GM23248 (cell line): Measurements from ENCODE around the gene AP1B1. TPM values are rescaled to one million over a fixed set of nuclear protein-coding genes. Genes with fewer than 3 reads are reported as not detected.
"Not testable (repeated sequence)": the region's sequence is repeated elsewhere in the genome, so short reads cannot be mapped to it uniquely, and the experiment has no call there.

Experiments
- DNase-seq: peaks from one replicate; pipeline ENCODE4 v3.0.0-alpha.2; 2015
- H2AFZ ChIP-seq: fragments of 200-600 bp; sonication (generic); 2 replicates; pipeline ENCODE4 v1.6.1; 2016; ENCODE audit warnings: antibody characterized with exemption
- H3F3A ChIP-seq: fragments of 200-600 bp; sonication (generic); 2 replicates; pipeline ENCODE4 v1.6.1; 2016; ENCODE audit warnings: mild to moderate bottlenecking, antibody characterized with exemption, mixed run types; ENCODE audit not compliant: insufficient read depth
- H3K27ac ChIP-seq: fragments of 200-600 bp; sonication (generic); 2 replicates; pipeline ENCODE4 v1.5.1; 2016; ENCODE audit warnings: mild to moderate bottlenecking
- H3K27me3 ChIP-seq: fragments of 200-600 bp; sonication (generic); replicated peaks from 2 replicates; pipeline ENCODE4 v1.6.1; 2016; ENCODE audit warnings: mild to moderate bottlenecking; ENCODE audit not compliant: insufficient read depth
- H3K36me3 ChIP-seq: fragments of 200-600 bp; sonication (generic); 2 replicates; pipeline ENCODE4 v1.6.1; 2016; ENCODE audit warnings: low read depth, mild to moderate bottlenecking
- H3K4me1 ChIP-seq: fragments of 200-600 bp; sonication (generic); 2 replicates; pipeline ENCODE4 v1.6.1; 2016; ENCODE audit warnings: mild to moderate bottlenecking; ENCODE audit not compliant: insufficient read depth
- H3K4me2 ChIP-seq: fragments of 200-600 bp; sonication (generic); one replicate; pipeline ENCODE4 v1.6.1; 2016; ENCODE audit warnings: mild to moderate bottlenecking; ENCODE audit not compliant: unreplicated experiment
- H3K4me3 ChIP-seq: fragments of 200-600 bp; sonication (generic); 2 replicates; pipeline ENCODE4 v1.5.1; 2016; ENCODE audit warnings: mild to moderate bottlenecking
- H3K79me2 ChIP-seq: fragments of 200-600 bp; sonication (generic); 2 replicates; pipeline ENCODE4 v1.6.1; 2016; ENCODE audit warnings: mild to moderate bottlenecking; ENCODE audit not compliant: insufficient read depth
- H3K9ac ChIP-seq: fragments of 200-600 bp; sonication (generic); 2 replicates; pipeline ENCODE4 v1.6.1; 2016; ENCODE audit warnings: mild to moderate bottlenecking
- H3K9me2 ChIP-seq: fragments of 200-600 bp; sonication (generic); 2 replicates; pipeline ENCODE4 v1.6.1; 2016; ENCODE audit warnings: mixed run types, mild to moderate bottlenecking, moderate library complexity; ENCODE audit not compliant: insufficient read depth
- H3K9me3 ChIP-seq: fragments of 200-600 bp; sonication (generic); one replicate; pipeline ENCODE4 v1.6.1; 2017; ENCODE audit warnings: low read depth
- H4K20me1 ChIP-seq: fragments of 200-600 bp; sonication (generic); 2 replicates; pipeline ENCODE4 v1.6.0; 2016; ENCODE audit not compliant: insufficient read depth
- EZH2 ChIP-seq: fragments of 200-600 bp; sonication (generic); IDR thresholded peaks from 2 replicates; pipeline ENCODE4 v1.6.1; 2018; ENCODE audit warnings: antibody characterized with exemption, mild to moderate bottlenecking; ENCODE audit not compliant: insufficient read depth, poor library complexity, severe bottlenecking
- EZH2phosphoT487 ChIP-seq: fragments of 200-600 bp; sonication (generic); IDR thresholded peaks from 2 replicates; pipeline ENCODE4 v1.6.1; 2018; ENCODE audit warnings: antibody characterized with exemption, moderate library complexity, mild to moderate bottlenecking, low read depth; ENCODE audit not compliant: insufficient read depth
- WGBS, 2 experiments: methylation state at CpG; one replicate each; pipeline ENCODE4 v1.1.6; 2015 to 2017; ENCODE audit warnings: low lambda C conversion rate in 2 of 2, low coverage in 1 of 2; ENCODE audit errors: missing lambda C conversion rate in 2 of 2; 5-methylcytosine and 5-hydroxymethylcytosine counted together
- in situ Hi-C: fragments of 300-500 bp; cut with MboI; formaldehyde crosslinking; loops from 2 replicates; pipeline ENCODE4 v1.15.0; 2020
- polyA plus RNA-seq: library from polyadenylated mRNA; unstranded; fragments of >200 nt; fragmentation: Nextera tagmentation; extraction: Ambion mirVana; gene quantifications from 2 replicates; pipeline ENCODE4 v1.2.1, GENCODE V29; 2016
- total RNA-seq: library from RNA; depleted of rRNA; stranded (reverse); fragments of >200 nt; shearing (Covaris generic); gene quantifications from 2 replicates; pipeline ENCODE4 v1.2.3, GENCODE V29; 2014

AP1B1 gene
- total and polyA plus RNA-seq, 2 experiments from 2014 or later, result 41.7 to 49.8 TPM

DNA sequence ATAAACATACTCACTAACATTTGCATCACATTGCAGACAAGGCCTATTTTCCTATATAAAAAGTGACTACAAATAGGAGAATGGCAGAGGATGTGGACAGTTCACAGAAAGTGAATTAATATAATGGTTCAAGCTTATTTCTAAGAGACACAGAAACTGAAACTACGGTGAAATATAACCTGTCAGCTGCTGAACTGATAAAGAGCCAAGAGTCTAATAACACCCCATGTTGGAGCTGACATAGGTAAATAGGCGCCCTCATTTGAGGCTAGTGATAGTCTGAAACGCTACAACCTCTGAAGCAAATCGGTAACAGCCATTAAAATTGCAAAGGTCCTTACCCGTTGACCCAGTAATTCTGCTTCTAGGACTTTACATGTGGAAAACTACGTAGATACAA is 14.0 kb downstream of the AP1B1 start:
- Histone ChIP-seq H3K4me1 (peaks cover 6% of the 10 kb centered on the region), H3K4me2 (no peak overlapping the region), H2AFZ (no peak overlapping the region), H3K27me3 (no peaks in the 10 kb centered on the region), H3K9ac (no peak overlapping the region), H3K36me3 (no peaks in the 10 kb centered on the region), H3K9me3 (no peaks in the 10 kb centered on the region), H3F3A (no peaks in the 10 kb centered on the region), H3K79me2 (peaks cover 26% of the 10 kb centered on the region), H4K20me1 (no peaks in the 10 kb centered on the region), H3K27ac (no peak overlapping the region), H3K4me3 (no peak overlapping the region), H3K9me2 (no peaks in the 10 kb centered on the region)
- DNase-seq, result no peak
- TF ChIP-seq EZH2phosphoT487, result no peak
- no peak for TF ChIP-seq EZH2
- in situ Hi-C loops, result loop anchor here (25.0 kb wide), 1 partner anchor 88 kb away; no protein-coding TSS in a partner anchor
- WGBS, 2 experiments, result 94 to 97% methylated on average over 6 of the region's 6 CpGs

DNA sequence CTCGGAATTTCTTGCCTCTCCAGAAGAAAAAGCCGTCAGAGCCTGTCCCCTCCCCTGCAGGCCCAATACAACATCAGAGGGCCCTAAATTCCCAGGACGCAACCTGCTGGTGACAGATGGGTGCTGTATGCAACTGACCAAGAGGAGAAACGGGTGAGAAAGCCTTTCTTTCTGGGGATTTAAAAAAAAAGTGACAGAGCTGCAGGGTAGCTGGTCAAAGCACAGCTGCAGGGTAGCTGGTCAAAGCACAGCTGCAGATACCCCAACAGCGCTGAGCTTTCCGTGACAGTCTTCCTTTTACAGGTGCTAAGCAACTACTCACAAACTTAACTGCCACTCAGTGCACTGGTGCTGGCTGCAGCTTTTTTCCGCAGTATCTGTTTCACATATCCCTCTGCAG is 17.8 kb downstream of the AP1B1 start:
- Histone ChIP-seq H3K4me3 (no peak overlapping the region), H2AFZ (no peak overlapping the region), H3K27me3 (no peaks in the 10 kb centered on the region), H3K36me3 (no peaks in the 10 kb centered on the region), H4K20me1 (no peaks in the 10 kb centered on the region), H3K9me3 (no peaks in the 10 kb centered on the region), H3F3A (peaks cover 4% of the 10 kb centered on the region; the same call in 1 of the 2 replicates), H3K4me2 (no peak overlapping the region), H3K27ac (no peak overlapping the region), H3K9ac (no peak overlapping the region), H3K4me1 (peaks cover 12% of the 10 kb centered on the region), H3K79me2 (peaks cover 30% of the 10 kb centered on the region), H3K9me2 (no peaks in the 10 kb centered on the region)
- no peak for TF ChIP-seq EZH2phosphoT487
- no peak for TF ChIP-seq EZH2
- DNase-seq, result no peak
- in situ Hi-C loops, result loop anchor here (25.0 kb wide), 1 partner anchor 92 kb away; no protein-coding TSS in a partner anchor
- WGBS, 2 experiments, result 84 to 87% methylated on average over 7 of the region's 7 CpGs

DNA sequence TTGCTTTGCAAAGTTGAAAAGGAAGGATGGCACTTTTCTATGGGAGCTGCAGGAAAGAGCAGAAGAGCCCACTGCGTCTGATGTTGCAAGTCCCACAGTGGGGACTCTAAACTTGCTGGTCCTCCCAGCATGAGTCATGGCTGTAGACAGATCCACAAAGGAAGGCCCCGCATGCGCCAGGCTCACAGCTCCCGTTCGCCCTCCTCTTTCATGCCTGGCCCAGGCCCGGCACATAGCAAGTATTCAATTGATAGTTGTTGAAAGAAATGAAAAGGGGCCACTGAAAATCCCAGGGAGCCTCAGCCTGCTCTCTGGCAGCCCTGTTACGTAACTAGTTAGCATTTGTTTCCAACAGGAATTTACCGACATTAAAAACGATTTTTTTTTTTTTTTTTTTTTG is 18.9 kb downstream of the AP1B1 start:
- H3K9me3 ChIP-seq, result no peaks in the 10 kb centered on the region
- 3 to 4% methylated on average over 9 of the region's 9 CpGs for WGBS, 2 experiments
- H3K4me2 ChIP-seq, result peak overlapping the region; percentile 60
- H3K27ac ChIP-seq, result peak overlapping the region; percentile 49
- H3K9me2 ChIP-seq, result no peaks in the 10 kb centered on the region
- DNase-seq, result peak; percentile 95
- peaks cover 12% of the 10 kb centered on the region for H3K4me1 ChIP-seq
- peak overlapping the region; percentile 76 for H2AFZ ChIP-seq
- H3K4me3 ChIP-seq, result peak overlapping the region; percentile 36
- no peaks in the 10 kb centered on the region for H4K20me1 ChIP-seq
- H3K27me3 ChIP-seq, result no peaks in the 10 kb centered on the region
- TF ChIP-seq EZH2phosphoT487 (no peak), EZH2 (no peak)
- peak overlapping the region; percentile 60 for H3K9ac ChIP-seq
- peaks cover 22% of the 10 kb centered on the region for H3K79me2 ChIP-seq
- in situ Hi-C loops, result loop anchor here (25.0 kb wide), 1 partner anchor 93 kb away; no protein-coding TSS in a partner anchor
- H3K36me3 ChIP-seq, result no peaks in the 10 kb centered on the region
- H3F3A ChIP-seq, result peaks cover 4% of the 10 kb centered on the region; the same call in 1 of the 2 replicates

DNA sequence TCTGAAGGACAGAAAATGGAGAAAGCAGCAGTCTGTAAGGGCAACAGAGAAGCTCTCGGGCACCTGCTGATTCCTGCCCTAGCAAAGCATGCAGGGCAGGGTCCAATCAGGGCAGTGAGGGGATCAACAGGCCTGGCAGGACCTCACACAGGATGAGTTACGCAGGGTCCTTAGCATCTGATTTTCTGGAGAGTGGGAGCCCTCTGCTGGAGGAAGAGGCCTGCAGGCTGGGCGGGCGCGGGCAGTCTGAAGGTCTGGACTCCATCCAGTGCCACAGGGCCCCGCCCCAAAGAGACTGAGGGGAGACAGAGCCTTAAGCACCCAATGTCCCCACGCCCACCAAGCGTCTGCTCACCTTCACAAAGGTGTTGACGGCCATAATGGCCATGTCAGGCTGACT is 28.9 kb downstream of the AP1B1 start:
- H3K79me2 ChIP-seq, result no peaks in the 10 kb centered on the region
- WGBS, 2 experiments, result 43 to 46% methylated on average over 9 of the region's 9 CpGs
- H3K4me2 ChIP-seq, result no peak overlapping the region
- in situ Hi-C loops, result loop anchor here (25.0 kb wide), 1 partner anchor 103 kb away; no protein-coding TSS in a partner anchor
- no peak overlapping the region for H2AFZ ChIP-seq
- TF ChIP-seq EZH2 (no peak), EZH2phosphoT487 (no peak)
- no peaks in the 10 kb centered on the region; the same call in 1 of the 2 replicates for H3K36me3 ChIP-seq
- H3K4me1 ChIP-seq, result no peaks in the 10 kb centered on the region
- H3K27ac ChIP-seq, result no peak overlapping the region
- no peaks in the 10 kb centered on the region for H3K9me2 ChIP-seq
- no peaks in the 10 kb centered on the region for H3K27me3 ChIP-seq
- no peak overlapping the region for H3K4me3 ChIP-seq
- no peaks in the 10 kb centered on the region for H3K9me3 ChIP-seq
- no peaks in the 10 kb centered on the region for H4K20me1 ChIP-seq
- H3F3A ChIP-seq, result no peaks in the 10 kb centered on the region
- H3K9ac ChIP-seq, result no peak overlapping the region
- peak; percentile 65 for DNase-seq

DNA sequence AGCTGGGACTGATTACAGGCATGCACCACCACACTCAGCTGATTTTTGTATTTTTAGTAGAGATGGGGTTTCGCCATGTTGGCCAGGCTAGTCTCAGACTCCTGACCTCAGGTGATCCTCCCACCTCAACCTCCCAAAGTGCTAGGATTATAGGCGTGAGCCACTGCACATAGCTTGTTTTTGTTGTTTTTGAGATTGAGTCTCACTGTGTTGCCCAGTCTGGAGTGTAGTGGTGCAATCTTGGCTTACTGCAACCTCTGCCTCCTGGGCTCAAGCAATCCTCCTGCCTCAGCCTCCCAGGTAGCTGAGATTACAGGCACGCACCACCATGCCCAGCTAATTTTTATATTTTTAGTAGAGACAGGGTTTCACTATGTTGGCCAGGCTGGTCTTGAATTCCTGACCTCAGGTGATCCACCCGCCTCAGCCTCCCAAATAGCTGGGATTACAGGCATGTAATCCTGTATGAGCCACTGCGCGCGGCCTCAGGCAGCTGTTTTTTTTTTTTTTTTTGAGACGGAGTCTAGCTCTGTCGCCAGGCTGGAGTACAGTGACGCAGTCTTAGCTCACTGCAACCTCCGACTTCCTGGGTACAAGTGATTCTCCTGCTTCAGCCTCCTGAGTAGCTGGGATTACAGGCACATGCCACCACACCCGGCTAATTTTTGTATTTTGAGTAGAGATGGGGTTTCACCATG is 31.0 kb downstream of the AP1B1 start:
- not testable (repeated sequence) for H3K36me3 ChIP-seq, DNase-seq, H3K9me3 ChIP-seq, H3K4me1 ChIP-seq, H3K4me3 ChIP-seq, H3F3A ChIP-seq, H3K9ac ChIP-seq, H3K9me2 ChIP-seq, H4K20me1 ChIP-seq, H3K79me2 ChIP-seq, H3K27me3 ChIP-seq, H3K27ac ChIP-seq, H3K4me2 ChIP-seq, H2AFZ ChIP-seq
- in situ Hi-C loops, result loop anchor here (25.0 kb wide), 1 partner anchor 105 kb away; no protein-coding TSS in a partner anchor
- WGBS, 2 experiments, result 94 to 99% methylated on average over 12 of the region's 12 CpGs
